ENCODE results near the gene SH3PXD2A. TPM values are rescaled to one million over a fixed set of nuclear protein-coding genes. Genes with fewer than 3 reads are reported as not detected.

Gene SH3PXD2A
- total RNA-seq, 1 donor from 2014 or later, result 17.3 TPM

DNA sequence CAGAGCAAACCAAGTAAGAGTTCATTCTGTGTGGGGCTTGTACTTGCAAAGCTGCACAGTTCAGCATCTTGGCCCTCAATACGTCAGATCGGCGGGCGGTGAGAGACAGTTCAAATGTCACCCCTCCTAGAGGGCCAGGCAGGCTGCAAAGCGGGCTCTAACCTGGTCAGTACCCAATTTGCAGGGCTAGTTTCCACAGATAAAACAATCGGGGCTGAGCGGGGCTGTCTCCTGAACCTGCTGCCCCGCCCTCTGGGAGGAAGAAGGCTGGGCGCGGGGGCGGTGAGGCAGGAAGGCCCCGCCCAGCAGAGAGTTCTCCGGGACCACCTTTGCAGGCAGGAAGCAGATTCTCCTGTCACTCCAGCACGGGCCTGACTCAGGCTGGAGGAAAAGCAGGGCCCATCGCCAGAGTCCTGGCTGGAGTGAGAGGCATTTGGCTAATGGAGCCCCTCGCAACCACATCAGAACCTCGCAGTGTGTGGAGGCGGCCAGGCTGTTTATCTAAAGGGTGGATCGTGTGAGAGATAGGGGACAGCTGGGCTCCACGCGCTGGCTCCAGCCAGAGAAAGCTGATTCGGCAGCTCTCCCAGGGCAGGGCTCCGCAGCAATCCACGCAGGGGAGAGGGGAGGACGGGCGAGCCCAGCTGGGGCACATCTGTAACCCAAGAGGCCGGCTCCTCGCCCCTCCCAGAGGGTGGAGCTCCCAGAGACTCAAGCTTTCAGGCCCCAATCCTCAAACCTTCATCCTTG is 83.1 kb downstream of the SH3PXD2A start:
- DNase-seq (ENCODE audit: low read depth) (peak; percentile 95), FAIRE-seq (no peak)
- Mint-ChIP-seq H3K9me3 (ENCODE audit: unreplicated experiment) (no peaks in the 10 kb centered on the region), H3K4me1 (ENCODE audit: low read depth, unreplicated experiment) (peaks cover 6% of the 10 kb centered on the region), H3K27me3 (ENCODE audit: low read depth, unreplicated experiment) (no peaks in the 10 kb centered on the region), H3K27ac (ENCODE audit: unreplicated experiment) (peak overlapping the region; percentile 92), H3K36me3 (ENCODE audit: low read depth, unreplicated experiment) (peaks cover 4% of the 10 kb centered on the region), H3K4me3 (ENCODE audit: unreplicated experiment) (peak overlapping the region; percentile 77)
- no peaks in the 10 kb centered on the region for H3K36me3 ChIP-seq (ENCODE audit: insufficient read depth, low read length)
- no peaks in the 10 kb centered on the region for H3K79me2 ChIP-seq (ENCODE audit: insufficient read depth, low read length)
- no peaks in the 10 kb centered on the region for H3K27me3 ChIP-seq (ENCODE audit: insufficient read depth, low read length)
- peaks cover 5% of the 10 kb centered on the region for H4K20me1 ChIP-seq (ENCODE audit: insufficient read depth, low read length)
- no peaks in the 10 kb centered on the region for H3K9me3 ChIP-seq (ENCODE audit: insufficient read depth, low read depth, low read length)
- H3K4me1 ChIP-seq (ENCODE audit: insufficient read depth, low read length), result peaks cover 14% of the 10 kb centered on the region
- peak overlapping the region; percentile 73 for H3K27ac ChIP-seq (ENCODE audit: low read depth, low read length)
- peak overlapping the region; percentile 64 for H3K9ac ChIP-seq (ENCODE audit: low read length)
- TF ChIP-seq, protein P1, sequence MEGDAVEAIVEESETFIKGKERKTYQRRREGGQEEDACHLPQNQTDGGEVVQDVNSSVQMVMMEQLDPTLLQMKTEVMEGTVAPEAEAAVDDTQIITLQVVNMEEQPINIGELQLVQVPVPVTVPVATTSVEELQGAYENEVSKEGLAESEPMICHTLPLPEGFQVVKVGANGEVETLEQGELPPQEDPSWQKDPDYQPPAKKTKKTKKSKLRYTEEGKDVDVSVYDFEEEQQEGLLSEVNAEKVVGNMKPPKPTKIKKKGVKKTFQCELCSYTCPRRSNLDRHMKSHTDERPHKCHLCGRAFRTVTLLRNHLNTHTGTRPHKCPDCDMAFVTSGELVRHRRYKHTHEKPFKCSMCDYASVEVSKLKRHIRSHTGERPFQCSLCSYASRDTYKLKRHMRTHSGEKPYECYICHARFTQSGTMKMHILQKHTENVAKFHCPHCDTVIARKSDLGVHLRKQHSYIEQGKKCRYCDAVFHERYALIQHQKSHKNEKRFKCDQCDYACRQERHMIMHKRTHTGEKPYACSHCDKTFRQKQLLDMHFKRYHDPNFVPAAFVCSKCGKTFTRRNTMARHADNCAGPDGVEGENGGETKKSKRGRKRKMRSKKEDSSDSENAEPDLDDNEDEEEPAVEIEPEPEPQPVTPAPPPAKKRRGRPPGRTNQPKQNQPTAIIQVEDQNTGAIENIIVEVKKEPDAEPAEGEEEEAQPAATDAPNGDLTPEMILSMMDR (IDR thresholded peaks at IDR 0.05; ENCODE audit: insufficient read depth, low read depth, low read length), result no peak
- TF ChIP-seq EZH2 (IDR thresholded peaks at IDR 0.05; ENCODE audit: insufficient read depth, low read length), result no peak
- peak overlapping the region; percentile 69 for H2AFZ ChIP-seq (ENCODE audit: low read depth, low read length)
- H3K4me2 ChIP-seq (ENCODE audit: low read length), result peak overlapping the region; percentile 82
- peak overlapping the region; percentile 34 for H3K4me3 ChIP-seq (ENCODE audit: insufficient read depth, low read depth, low read length)

- no peak for DNase-seq (ENCODE audit: low read depth)
- Histone ChIP-seq H3K79me2 (ENCODE audit: insufficient read depth, low read length) (no peaks in the 10 kb centered on the region), H3K36me3 (ENCODE audit: insufficient read depth, low read length) (no peaks in the 10 kb centered on the region), H2AFZ (ENCODE audit: low read depth, low read length) (no peak overlapping the region), H4K20me1 (ENCODE audit: insufficient read depth, low read length) (peaks cover under 1% of the 10 kb centered on the region), H3K4me2 (ENCODE audit: low read length) (no peak overlapping the region), H3K4me1 (ENCODE audit: insufficient read depth, low read length) (peaks cover 25% of the 10 kb centered on the region), H3K9ac (ENCODE audit: low read length) (no peak overlapping the region), H3K4me3 (ENCODE audit: insufficient read depth, low read depth, low read length) (no peak overlapping the region), H3K9me3 (ENCODE audit: insufficient read depth, low read depth, low read length) (no peaks in the 10 kb centered on the region), H3K27me3 (ENCODE audit: insufficient read depth, low read length) (no peaks in the 10 kb centered on the region), H3K27ac (ENCODE audit: low read depth, low read length) (no peak overlapping the region)
- FAIRE-seq, result no peak
- H3K4me1 Mint-ChIP-seq (ENCODE audit: low read depth, unreplicated experiment), result peaks cover 14% of the 10 kb centered on the region
- H3K36me3 Mint-ChIP-seq (ENCODE audit: low read depth, unreplicated experiment), result no peaks in the 10 kb centered on the region
- no peaks in the 10 kb centered on the region for H3K9me3 Mint-ChIP-seq (ENCODE audit: unreplicated experiment)
- no peak overlapping the region for H3K27ac Mint-ChIP-seq (ENCODE audit: unreplicated experiment)
- TF ChIP-seq, protein P1 (IDR thresholded peaks at IDR 0.05; ENCODE audit: insufficient read depth, low read depth, low read length), result no peak
- TF ChIP-seq EZH2 (IDR thresholded peaks at IDR 0.05; ENCODE audit: insufficient read depth, low read length), result no peak
- H3K27me3 Mint-ChIP-seq (ENCODE audit: low read depth, unreplicated experiment), result no peaks in the 10 kb centered on the region
- no peak overlapping the region for H3K4me3 Mint-ChIP-seq (ENCODE audit: unreplicated experiment)
Measured at GRCh38 chr10:103770139-103770538, 85.2 kb downstream of the SH3PXD2A start.

GRCh38 chr10:103769176-103769575 is 86.2 kb downstream of the SH3PXD2A start:
- no peak overlapping the region for H3K4me3 ChIP-seq (ENCODE audit: insufficient read depth, low read depth, low read length)
- TF ChIP-seq, protein P1 (IDR thresholded peaks at IDR 0.05; ENCODE audit: insufficient read depth, low read depth, low read length), result no peak
- TF ChIP-seq EZH2 (IDR thresholded peaks at IDR 0.05; ENCODE audit: insufficient read depth, low read length), result no peak
- Mint-ChIP-seq H3K9me3 (ENCODE audit: unreplicated experiment) (no peaks in the 10 kb centered on the region), H3K36me3 (ENCODE audit: low read depth, unreplicated experiment) (no peaks in the 10 kb centered on the region), H3K4me1 (ENCODE audit: low read depth, unreplicated experiment) (peaks cover 17% of the 10 kb centered on the region), H3K27ac (ENCODE audit: unreplicated experiment) (no peak overlapping the region), H3K27me3 (ENCODE audit: low read depth, unreplicated experiment) (no peaks in the 10 kb centered on the region), H3K4me3 (ENCODE audit: unreplicated experiment) (no peak overlapping the region)
- no peaks in the 10 kb centered on the region for H3K79me2 ChIP-seq (ENCODE audit: insufficient read depth, low read length)
- DNase-seq (ENCODE audit: low read depth), result no peak
- no peak overlapping the region for H3K9ac ChIP-seq (ENCODE audit: low read length)
- no peak overlapping the region for H2AFZ ChIP-seq (ENCODE audit: low read depth, low read length)
- H3K9me3 ChIP-seq (ENCODE audit: insufficient read depth, low read depth, low read length), result no peaks in the 10 kb centered on the region
- no peaks in the 10 kb centered on the region for H4K20me1 ChIP-seq (ENCODE audit: insufficient read depth, low read length)
- peaks cover 34% of the 10 kb centered on the region for H3K4me1 ChIP-seq (ENCODE audit: insufficient read depth, low read length)
- H3K27me3 ChIP-seq (ENCODE audit: insufficient read depth, low read length), result no peaks in the 10 kb centered on the region
- no peak overlapping the region for H3K4me2 ChIP-seq (ENCODE audit: low read length)
- no peaks in the 10 kb centered on the region for H3K36me3 ChIP-seq (ENCODE audit: insufficient read depth, low read length)
- no peak overlapping the region for H3K27ac ChIP-seq (ENCODE audit: low read depth, low read length)
- FAIRE-seq, result no peak
